ENCODE results near the gene IQCH. TPM values are rescaled to one million over a fixed set of nuclear protein-coding genes. Genes with fewer than 3 reads are reported as not detected.
"Not testable (repeated sequence)": the region's sequence is repeated elsewhere in the genome, so short reads cannot be mapped to it uniquely, and the experiment has no call there.

The IQCH gene
- total and polyA plus RNA-seq, 12 donors = 0.67 to 7.3 (median 2.9) TPM

DNA sequence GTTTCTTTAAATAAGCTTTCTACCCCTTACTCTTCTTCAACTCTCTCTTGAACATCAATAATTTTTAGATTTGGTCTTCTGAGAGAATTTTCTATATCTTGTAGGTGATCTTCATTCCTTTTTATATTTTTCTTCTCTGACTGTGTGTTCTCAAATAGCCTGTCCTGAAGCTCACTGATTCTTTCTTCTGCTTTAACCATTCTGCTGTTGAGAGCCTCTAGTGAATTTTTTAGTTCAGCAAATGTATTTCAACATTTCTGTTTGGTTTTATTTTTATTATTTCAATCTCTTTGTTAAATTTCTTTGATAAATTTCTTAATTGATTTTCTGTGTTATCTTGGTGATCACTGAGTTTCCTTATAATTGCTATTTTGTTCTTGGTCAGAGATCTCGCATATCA is 19.6 kb downstream of the IQCH start:
- no peak for TF ChIP-seq POLR2A (IDR thresholded peaks at IDR 0.05)
- TF ChIP-seq, protein P1, sequence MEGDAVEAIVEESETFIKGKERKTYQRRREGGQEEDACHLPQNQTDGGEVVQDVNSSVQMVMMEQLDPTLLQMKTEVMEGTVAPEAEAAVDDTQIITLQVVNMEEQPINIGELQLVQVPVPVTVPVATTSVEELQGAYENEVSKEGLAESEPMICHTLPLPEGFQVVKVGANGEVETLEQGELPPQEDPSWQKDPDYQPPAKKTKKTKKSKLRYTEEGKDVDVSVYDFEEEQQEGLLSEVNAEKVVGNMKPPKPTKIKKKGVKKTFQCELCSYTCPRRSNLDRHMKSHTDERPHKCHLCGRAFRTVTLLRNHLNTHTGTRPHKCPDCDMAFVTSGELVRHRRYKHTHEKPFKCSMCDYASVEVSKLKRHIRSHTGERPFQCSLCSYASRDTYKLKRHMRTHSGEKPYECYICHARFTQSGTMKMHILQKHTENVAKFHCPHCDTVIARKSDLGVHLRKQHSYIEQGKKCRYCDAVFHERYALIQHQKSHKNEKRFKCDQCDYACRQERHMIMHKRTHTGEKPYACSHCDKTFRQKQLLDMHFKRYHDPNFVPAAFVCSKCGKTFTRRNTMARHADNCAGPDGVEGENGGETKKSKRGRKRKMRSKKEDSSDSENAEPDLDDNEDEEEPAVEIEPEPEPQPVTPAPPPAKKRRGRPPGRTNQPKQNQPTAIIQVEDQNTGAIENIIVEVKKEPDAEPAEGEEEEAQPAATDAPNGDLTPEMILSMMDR (IDR thresholded peaks at IDR 0.05) = no peak
- Histone ChIP-seq H3K36me3 (replicated peaks in 1 of 2) (no peaks in the 10 kb centered on the region), H3K27me3 (no peaks in the 10 kb centered on the region), H3K4me3 (no peak overlapping the region), H3K27ac (no peak overlapping the region), H3K4me1 (replicated peaks in 1 of 2) (no peaks in the 10 kb centered on the region), H3K9me3 (replicated peaks in 1 of 3) (no peaks in the 10 kb centered on the region)
- DNase-seq = no peak
- WGBS, 4 donors = 74 to 88% (median 87%) methylated on average over 1 of the region's 1 CpG
- intact Hi-C loops (cut with DNase I) = no loop called here

DNA sequence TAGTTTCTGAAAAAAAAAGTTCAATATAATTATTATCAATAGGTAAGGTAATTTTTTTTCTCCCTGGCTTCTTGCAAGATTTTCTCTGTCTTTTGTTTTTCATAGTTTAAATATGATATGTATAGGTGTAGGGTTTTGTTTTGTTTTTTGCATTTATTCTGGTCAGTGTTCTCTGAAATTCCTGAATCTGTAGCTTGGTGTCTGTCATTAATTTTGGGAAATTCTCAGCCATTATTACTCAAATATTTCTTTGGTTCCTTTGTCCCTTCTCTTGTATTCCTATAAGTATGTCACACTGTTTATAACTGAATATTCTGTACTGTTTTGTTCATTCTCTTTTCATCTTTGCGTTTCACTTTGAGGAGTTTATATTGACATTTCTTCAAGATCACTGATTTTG is 22.1 kb downstream of the IQCH start:
- Histone ChIP-seq H3K36me3 (replicated peaks in 1 of 2) (no peaks in the 10 kb centered on the region), H3K4me3 (no peak overlapping the region), H3K9me3 (replicated peaks in 1 of 3) (no peaks in the 10 kb centered on the region), H3K27me3 (no peaks in the 10 kb centered on the region), H3K4me1 (replicated peaks in 1 of 2) (no peaks in the 10 kb centered on the region), H3K27ac (no peak overlapping the region)
- TF ChIP-seq POLR2A (IDR thresholded peaks at IDR 0.05) = no peak
- TF ChIP-seq, protein P1 (IDR thresholded peaks at IDR 0.05) = no peak
- 88 to 94% (median 93%) methylated on average over 1 of the region's 1 CpG for WGBS, 4 donors
- intact Hi-C loops (cut with DNase I) = no loop called here
- DNase-seq = no peak

DNA sequence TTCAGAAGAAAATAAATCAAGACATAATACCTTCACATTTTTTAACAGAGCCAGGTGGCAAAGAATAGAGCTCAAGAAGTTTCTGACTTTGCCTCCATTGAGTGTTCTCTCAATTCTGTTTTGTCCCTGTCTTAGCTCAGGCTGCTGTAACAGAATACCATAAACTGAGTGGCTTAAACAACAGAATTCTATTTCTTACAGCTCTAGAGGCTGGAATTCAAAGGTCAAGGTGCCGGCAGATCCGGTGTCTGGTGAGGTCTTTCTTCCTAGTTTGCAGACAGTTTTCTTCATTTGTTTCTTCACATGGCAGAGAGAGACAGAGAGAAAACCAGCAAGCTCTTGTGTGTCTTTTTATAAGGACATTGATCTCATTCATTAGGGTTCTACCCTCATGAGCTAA is 25.6 kb downstream of the IQCH start:
- H3K27me3 ChIP-seq = no peaks in the 10 kb centered on the region
- 38 to 59% (median 42%) methylated on average over 2 of the region's 2 CpGs for whole genome bisulfite sequencing, 4 donors
- H3K9me3 ChIP-seq (replicated peaks in 1 of 3) = no peaks in the 10 kb centered on the region
- intact Hi-C loops (cut with DNase I) = no loop called here
- no peak overlapping the region for H3K4me3 ChIP-seq
- no peak overlapping the region for H3K27ac ChIP-seq
- no peak for DNase-seq
- no peaks in the 10 kb centered on the region for H3K36me3 ChIP-seq (replicated peaks in 1 of 2)
- H3K4me1 ChIP-seq (replicated peaks in 1 of 2) = no peaks in the 10 kb centered on the region
- no peak for TF ChIP-seq POLR2A (IDR thresholded peaks at IDR 0.05)
- TF ChIP-seq, protein P1 (IDR thresholded peaks at IDR 0.05) = no peak

DNA sequence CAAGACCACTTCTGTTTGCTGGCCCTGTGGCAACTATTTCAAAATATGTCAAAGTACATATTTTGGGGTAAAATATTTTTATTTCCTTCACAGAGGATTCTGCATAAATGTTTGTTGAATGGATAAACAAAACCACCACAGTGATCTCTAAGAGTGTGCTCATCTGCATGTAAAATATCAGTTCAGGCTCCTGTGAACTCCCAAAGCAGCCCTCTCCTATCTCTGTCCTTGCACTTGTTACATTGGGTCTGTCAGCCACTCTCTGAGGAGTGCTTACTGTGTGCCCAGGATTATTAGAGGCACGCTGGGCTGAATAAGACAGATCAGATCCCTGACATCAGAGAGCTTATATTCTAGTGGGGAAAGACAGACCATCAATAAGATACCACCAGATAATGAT is 27.1 kb downstream of the IQCH start:
- intact Hi-C loops (cut with DNase I) = no loop called here
- 78 to 100% (median 85%) methylated on average over 1 of the region's 1 CpG for WGBS, 4 donors
- no peak for DNase-seq
- H3K9me3 ChIP-seq (replicated peaks in 1 of 3) = no peaks in the 10 kb centered on the region
- H3K4me1 ChIP-seq (replicated peaks in 1 of 2) = no peaks in the 10 kb centered on the region
- H3K36me3 ChIP-seq (replicated peaks in 1 of 2) = no peaks in the 10 kb centered on the region
- no peak overlapping the region for H3K4me3 ChIP-seq
- TF ChIP-seq, protein P1 (IDR thresholded peaks at IDR 0.05) = no peak
- TF ChIP-seq POLR2A (IDR thresholded peaks at IDR 0.05) = no peak
- H3K27ac ChIP-seq = no peak overlapping the region
- H3K27me3 ChIP-seq = no peaks in the 10 kb centered on the region

DNA sequence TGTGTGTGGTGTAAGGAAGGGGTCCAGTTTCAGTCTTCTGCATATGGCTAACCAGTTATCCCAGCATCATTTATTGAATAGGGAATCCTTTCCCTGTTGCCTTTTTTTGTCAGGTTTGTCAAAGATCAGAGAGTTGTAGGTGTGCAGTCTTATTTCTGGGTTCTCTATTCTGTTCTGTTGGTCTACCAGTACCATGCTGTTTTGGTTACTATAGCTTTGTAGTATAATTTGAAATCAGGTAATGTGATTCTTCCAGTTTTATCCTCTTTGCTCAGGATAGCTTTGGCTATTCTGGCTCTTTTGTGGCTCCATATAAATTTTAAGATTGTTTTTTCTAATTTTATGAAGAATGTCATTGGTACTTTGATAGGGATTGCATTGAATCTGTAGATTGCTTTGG is 31.0 kb downstream of the IQCH start:
- H3K27me3 ChIP-seq; H3K27ac ChIP-seq; H3K4me3 ChIP-seq; DNase-seq; H3K9me3 ChIP-seq (replicated peaks in 1 of 3); H3K36me3 ChIP-seq (replicated peaks in 1 of 2); intact Hi-C loops (cut with DNase I); H3K4me1 ChIP-seq (replicated peaks in 1 of 2): not testable (repeated sequence)

DNA sequence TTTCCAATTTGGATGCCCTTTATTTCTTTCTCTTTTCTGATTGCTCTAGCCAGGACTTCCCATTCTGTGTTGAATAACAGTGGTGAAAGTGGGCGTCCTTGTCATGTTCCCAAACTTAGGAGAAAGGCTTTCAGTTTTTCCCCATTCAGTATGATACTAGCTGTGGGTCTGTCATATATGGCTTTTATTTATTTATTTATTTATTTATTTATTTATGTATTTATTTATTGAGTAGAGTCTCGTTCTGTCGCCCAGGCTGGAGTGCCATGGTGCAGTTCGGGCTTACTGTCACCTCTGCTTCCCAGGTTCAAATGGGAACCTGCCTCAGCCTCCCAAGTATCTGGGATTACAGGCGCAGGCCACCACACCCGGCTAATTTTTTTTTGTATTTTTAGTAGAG is 31.8 kb downstream of the IQCH start:
- H3K36me3 ChIP-seq (replicated peaks in 1 of 2); H3K9me3 ChIP-seq (replicated peaks in 1 of 3); H3K4me1 ChIP-seq (replicated peaks in 1 of 2); H3K27ac ChIP-seq; H3K27me3 ChIP-seq; intact Hi-C loops (cut with DNase I); DNase-seq; H3K4me3 ChIP-seq: not testable (repeated sequence)
- 80 to 98% (median 96%) methylated on average over 6 of the region's 6 CpGs for WGBS, 4 donors
